Tibial nerve (tissue), 3 donors: Measurements from ENCODE around the gene OR4Q3.

Experiments used
- CTCF ChIP-seq, 5 experiments: fragments of 200-600 bp in 3 of 5; fragments of 450-650 bp in 2 of 5; sonication (generic) in 3 of 5; IDR thresholded peaks; one replicate each; pipeline ENCODE4 v1.5.1; 2016 to 2019; ENCODE audit warnings: antibody characterized with exemption in 5 of 5, mild to moderate bottlenecking in 3 of 5, moderate library complexity in 2 of 5
- POLR2A ChIP-seq, 2 donors: fragments of 450-650 bp; IDR thresholded peaks; one replicate each; pipeline ENCODE4 v1.6.1; 2017; ENCODE audit warnings: antibody characterized with exemption in 2 of 2, mild to moderate bottlenecking in 2 of 2, moderate library complexity in 2 of 2

- TF ChIP-seq POLR2A (IDR thresholded peaks at IDR 0.05) (no peak), CTCF (IDR thresholded peaks at IDR 0.05) (no peak)
Measured at GRCh38 chr14:19754172-19754571, 10.8 kb downstream of the OR4Q3 start.
